DND-41 (cell line): ENCODE data around the gene GSTA1.
"Not testable (repeated sequence)": the region's sequence is repeated elsewhere in the genome, so short reads cannot be mapped to it uniquely, and the experiment has no call there.

Experiments used
- EZH2 ChIP-seq: IDR thresholded peaks from 3 replicates; pipeline ENCODE4 v1.6.1; 2012; ENCODE audit warnings: borderline replicate concordance, low read depth, mild to moderate bottlenecking, moderate library complexity, low read length, inconsistent platforms; ENCODE audit not compliant: severe bottlenecking
- TF ChIP-seq, protein P1 (sequence below): IDR thresholded peaks from 2 replicates; pipeline ENCODE4 v1.5.1; 2012; ENCODE audit warnings: borderline replicate concordance, low read length, moderate library complexity, mild to moderate bottlenecking; ENCODE audit not compliant: poor library complexity, severe bottlenecking; ENCODE audit errors: extremely low read depth

DNA sequence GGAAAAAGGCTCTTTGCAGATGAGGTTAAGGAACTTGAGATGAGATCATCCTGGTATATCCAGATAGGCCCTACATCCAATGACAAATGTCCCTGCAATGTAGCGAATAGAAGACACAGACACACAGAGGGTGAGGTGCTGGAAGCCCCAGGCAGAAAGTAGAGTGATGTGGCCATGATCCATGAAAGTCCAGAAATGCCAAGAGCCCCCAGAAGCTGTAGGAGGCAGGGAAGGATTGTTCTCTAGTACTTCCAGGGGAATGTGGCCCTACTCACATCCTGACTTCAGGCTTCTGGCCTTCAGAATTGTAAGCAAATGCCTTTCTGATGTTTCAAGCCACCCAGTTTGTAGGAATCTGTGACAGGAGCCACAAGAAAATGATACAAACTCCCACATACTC lies 14.0 kb downstream of the GSTA1 start:
- TF ChIP-seq, protein P1, sequence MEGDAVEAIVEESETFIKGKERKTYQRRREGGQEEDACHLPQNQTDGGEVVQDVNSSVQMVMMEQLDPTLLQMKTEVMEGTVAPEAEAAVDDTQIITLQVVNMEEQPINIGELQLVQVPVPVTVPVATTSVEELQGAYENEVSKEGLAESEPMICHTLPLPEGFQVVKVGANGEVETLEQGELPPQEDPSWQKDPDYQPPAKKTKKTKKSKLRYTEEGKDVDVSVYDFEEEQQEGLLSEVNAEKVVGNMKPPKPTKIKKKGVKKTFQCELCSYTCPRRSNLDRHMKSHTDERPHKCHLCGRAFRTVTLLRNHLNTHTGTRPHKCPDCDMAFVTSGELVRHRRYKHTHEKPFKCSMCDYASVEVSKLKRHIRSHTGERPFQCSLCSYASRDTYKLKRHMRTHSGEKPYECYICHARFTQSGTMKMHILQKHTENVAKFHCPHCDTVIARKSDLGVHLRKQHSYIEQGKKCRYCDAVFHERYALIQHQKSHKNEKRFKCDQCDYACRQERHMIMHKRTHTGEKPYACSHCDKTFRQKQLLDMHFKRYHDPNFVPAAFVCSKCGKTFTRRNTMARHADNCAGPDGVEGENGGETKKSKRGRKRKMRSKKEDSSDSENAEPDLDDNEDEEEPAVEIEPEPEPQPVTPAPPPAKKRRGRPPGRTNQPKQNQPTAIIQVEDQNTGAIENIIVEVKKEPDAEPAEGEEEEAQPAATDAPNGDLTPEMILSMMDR, result not testable (repeated sequence)
- TF ChIP-seq EZH2, result not testable (repeated sequence)
